Stimulated activated CD4-positive, alpha-beta T cell treated with anti-CD3 and anti-CD28 coated beads, Interleukin-4, amount 100 ng/mL, for 1 hour (primary cell): ENCODE data around the gene ALOX12B.
A peak's percentile ranks its signal among the peaks of the same experiment; 100 is the strongest.

Experiments used
- DNase-seq: peaks from one replicate; pipeline ENCODE4 v3.0.0-alpha.2; 2020

ALOX12B gene

GRCh38 chr17:8087075-8087951 is at the start of gene ALOX12B:
Gene ALOX12B, minus strand, starts transcription at chr17:8087716. Its CDS starts 274 bp downstream, at chr17:8087442.
- no peak for DNase-seq

GRCh38 chr17:8133941-8134340 is 46.4 kb upstream of the ALOX12B start:
- no peak for DNase-seq

- DNase-seq = no peak
These were observed 45.9 kb upstream of the ALOX12B start for GRCh38 chr17:8133399-8133798.

GRCh38 chr17:8131844-8132441 is 44.4 kb upstream of the ALOX12B start:
- no peak for DNase-seq

GRCh38 chr17:8128125-8128784 is 40.7 kb upstream of the ALOX12B start:
- DNase-seq = no peak

GRCh38 chr17:8126491-8127066 is 39.1 kb upstream of the ALOX12B start:
- peak; percentile 54 for DNase-seq

GRCh38 chr17:8125947-8126490 is 38.5 kb upstream of the ALOX12B start:
- DNase-seq = peak; percentile 22

- peak; percentile 84 for DNase-seq
These were observed 37.8 kb upstream of the ALOX12B start for GRCh38 chr17:8125154-8125946.

GRCh38 chr17:8124350-8125153 is 37.0 kb upstream of the ALOX12B start:
- peak; percentile 31 for DNase-seq

GRCh38 chr17:8123695-8124349 is 36.3 kb upstream of the ALOX12B start, which contains the start of gene HES7:
Gene HES7, minus strand, starts transcription at chr17:8124106. Its CDS starts 22 bp downstream, at chr17:8124084.
- peak; percentile 15 for DNase-seq

- peak; percentile 59 for DNase-seq
These were observed 35.6 kb upstream of the ALOX12B start for GRCh38 chr17:8122924-8123694.

GRCh38 chr17:8122422-8122923 is 35.0 kb upstream of the ALOX12B start:
- peak; percentile 22 for DNase-seq

GRCh38 chr17:8121681-8122421 is 34.3 kb upstream of the ALOX12B start:
- DNase-seq = peak; percentile 60

- DNase-seq = no peak
These were observed 33.8 kb upstream of the ALOX12B start for GRCh38 chr17:8121407-8121680.

- DNase-seq = peak; percentile 77
These were observed 33.2 kb upstream of the ALOX12B start for GRCh38 chr17:8120520-8121406.

GRCh38 chr17:8119581-8120519 is 32.3 kb upstream of the ALOX12B start:
- peak; percentile 87 for DNase-seq
